ENCODE data around the gene TMEM108. TPM values are rescaled to one million over a fixed set of nuclear protein-coding genes. Genes with fewer than 3 reads are reported as not detected.
A peak's percentile ranks its signal among the peaks of the same experiment; 100 is the strongest.

Gene TMEM108
- polyA plus RNA-seq, 1 of the 3 experiments (the other 2 are of a cell fraction): 8.6 TPM

GRCh38 chr3:133377396-133377795 lies 339.2 kb downstream of the TMEM108 start (continued):
- TF ChIP-seq USF2 (IDR thresholded peaks at IDR 0.05; ENCODE audit: borderline replicate concordance, low read depth, low read length): no peak
- no peak for TF ChIP-seq TEAD4 (IDR thresholded peaks at IDR 0.05; ENCODE audit: borderline replicate concordance, insufficient read depth)
- peak; percentile 70 for TF ChIP-seq CTCF (IDR thresholded peaks at IDR 0.05)
- TF ChIP-seq ELF1 (IDR thresholded peaks at IDR 0.05): no peak
- TF ChIP-seq RCOR1 (IDR thresholded peaks at IDR 0.05; ENCODE audit: low read length): no peak
- no peak for TF ChIP-seq FOSL2 (IDR thresholded peaks at IDR 0.05; ENCODE audit: borderline replicate concordance, low read depth)
- TF ChIP-seq NRF1 (IDR thresholded peaks at IDR 0.05; ENCODE audit: low read depth, low read length): no peak; the same call in 1 of the 2 replicates
- TF ChIP-seq CHD2 (IDR thresholded peaks at IDR 0.05; ENCODE audit: low read length, partially characterized antibody): no peak
- TF ChIP-seq MAX (IDR thresholded peaks at IDR 0.05; ENCODE audit: low read depth): no peak
- TF ChIP-seq ZBTB33 (IDR thresholded peaks at IDR 0.05; ENCODE audit: borderline replicate concordance, low read depth): no peak
- TF ChIP-seq FOXJ3 (CRISPR knock-in tag; IDR thresholded peaks at IDR 0.05): no peak

GRCh38 chr3:133379926-133380325 lies 341.7 kb downstream of the TMEM108 start:
- Histone ChIP-seq H3F3A (replicated peaks; ENCODE audit: insufficient read depth) (no peaks in the 10 kb centered on the region), H3K4me2 (no peak overlapping the region), H3K4me3 (ENCODE audit: low read depth in 2 of 2, low read length in 1 of 2) (no peak overlapping the region), H3K9me3 (no peaks in the 10 kb centered on the region), H3K79me2 (ENCODE audit: insufficient read depth) (no peaks in the 10 kb centered on the region), H4K20me1 (ENCODE audit: insufficient read depth) (no peaks in the 10 kb centered on the region), H3K27ac (ENCODE audit: low read depth in 2 of 2, low read length in 1 of 2) (no peak overlapping the region; a peak in 1 of 4 replicates), H3K36me3 (replicated peaks in 1 of 2; ENCODE audit: control insufficient read depth in 1 of 2, insufficient read depth in 2 of 2, low read length in 1 of 2) (no peaks in the 10 kb centered on the region), H3K27me3 (ENCODE audit: insufficient read depth) (no peaks in the 10 kb centered on the region), H3K9ac (no peak overlapping the region), H2AFZ (ENCODE audit: low read depth) (no peak overlapping the region), H3K9me2 (no peaks in the 10 kb centered on the region), H3K4me1 (ENCODE audit: control insufficient read depth in 1 of 2, insufficient read depth in 2 of 2, low read depth in 1 of 2, low read length in 1 of 2) (peaks cover 21 to 50% of the 10 kb centered on the region in 2 experiments; a peak in 3 of 4 replicates)
- CTCF ChIA-PET: interaction anchor here (0.8 to 13.1 kb wide), 6 partner anchors 21 to 656 kb away, joined by 3 to 84 read pairs (median 5); partner anchors contain the start of gene BFSP2
- TF ChIP-seq TAF1 (IDR thresholded peaks at IDR 0.05; ENCODE audit: borderline replicate concordance, low read depth, low read length) (no peak), GABPA (IDR thresholded peaks at IDR 0.05; ENCODE audit: low read depth) (no peak), SMC3 (IDR thresholded peaks at IDR 0.05; ENCODE audit: low read depth, low read length) (no peak), PBX3 (IDR thresholded peaks at IDR 0.05) (no peak), ELF1 (IDR thresholded peaks at IDR 0.05) (no peak), RFX5 (IDR thresholded peaks at IDR 0.05; ENCODE audit: low read length) (no peak), EP300 (IDR thresholded peaks at IDR 0.05; ENCODE audit: borderline replicate concordance in 1 of 2, low read depth in 1 of 2, low read length in 1 of 2) (no peak), EZH2phosphoT487 (IDR thresholded peaks at IDR 0.05; ENCODE audit: borderline replicate concordance, low read depth) (no peak), REST (IDR thresholded peaks at IDR 0.05; ENCODE audit: low read depth, low read length) (no peak), RXRA (IDR thresholded peaks at IDR 0.05; ENCODE audit: borderline replicate concordance, low read depth) (no peak), TEAD4 (IDR thresholded peaks at IDR 0.05; ENCODE audit: borderline replicate concordance, insufficient read depth) (no peak)
- POLR2A ChIA-PET: no interaction called here
- DNase-seq: no peak
- WGBS (ENCODE audit: low lambda C conversion rate): 89% methylated on average over 17 of the region's 19 CpGs

All from SK-N-SH (cell line).